Stimulated activated CD8-positive, alpha-beta memory T cell treated with anti-CD3 and anti-CD28 coated beads, Interleukin-2, amount 100 ng/mL, for 1 hour (primary cell): ENCODE results near the gene CATSPER1.

Experiments
- DNase-seq, 2 donors: peaks; one replicate each; pipeline ENCODE4 v3.0.0-alpha.2; 2020; ENCODE audit warnings: low read depth in 2 of 2

Gene CATSPER1

GRCh38 chr11:65968600-65969482, 57.4 kb downstream of the CATSPER1 start:
- no peak for DNase-seq

- no peak for DNase-seq
Observed at GRCh38 chr11:65967329-65967934, 58.8 kb downstream of the CATSPER1 start.
